ENCODE measurements around the gene SIRT5. TPM values are rescaled to one million over a fixed set of nuclear protein-coding genes. Genes with fewer than 3 reads are reported as not detected.

Gene SIRT5
- total RNA-seq, 1 experiment from 2014 or later = 14.3 TPM

DNA sequence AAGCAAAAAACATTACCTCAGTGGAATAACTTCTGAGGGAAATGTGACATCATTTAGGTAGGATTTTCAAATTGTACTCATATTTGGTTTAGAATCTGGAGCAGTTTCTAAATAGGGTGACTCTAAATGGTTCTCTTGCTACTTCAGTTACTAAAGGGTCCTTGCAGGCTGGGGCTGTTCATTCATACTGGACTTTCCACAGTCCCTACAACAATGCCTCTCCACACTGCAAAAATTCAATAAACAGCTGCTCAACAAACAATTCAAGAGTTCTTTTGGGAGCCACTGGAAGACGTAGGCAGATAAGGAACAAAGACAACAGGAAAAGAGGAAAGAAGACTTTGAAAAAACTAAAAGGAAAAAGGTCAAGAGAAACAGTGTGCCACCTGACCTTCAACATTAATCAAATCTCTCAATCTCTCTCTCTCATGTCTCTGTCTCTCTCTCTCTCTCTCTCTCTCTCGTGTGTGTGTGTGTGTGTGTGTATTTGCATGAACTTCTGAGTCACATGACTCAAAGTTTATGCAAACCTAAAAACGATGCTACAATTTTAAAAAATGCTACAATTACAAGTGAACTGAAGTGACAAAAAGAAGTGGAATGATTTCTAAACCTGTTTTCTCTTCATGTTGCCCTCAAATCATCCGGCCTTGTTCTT, 55.2 kb downstream of the SIRT5 start:
- no peak overlapping the region for H2BK12ac ChIP-seq (ENCODE audit: insufficient read length, low read depth, low read length)
- H3K23ac ChIP-seq (ENCODE audit: insufficient read length, low read depth, low read length) = no peak overlapping the region
- H3K79me2 ChIP-seq (ENCODE audit: insufficient read depth, low read length) = no peaks in the 10 kb centered on the region
- H3K27me3 ChIP-seq (ENCODE audit: insufficient read depth, low read length) = no peaks in the 10 kb centered on the region
- Mint-ChIP-seq H3K36me3 (ENCODE audit: insufficient read depth in 1 of 3, low read depth in 3 of 3) (peaks cover 9 to 42% (median 32%) of the 10 kb centered on the region in 3 experiments; a peak in 6 of 7 replicates), H3K27ac (no peak overlapping the region; a peak in 1 of 7 replicates), H3K4me1 (peaks cover 4% of the 10 kb centered on the region in 2 experiments), H3K9me3 (no peaks in the 10 kb centered on the region), H3K27me3 (ENCODE audit: low read depth) (no peaks in the 10 kb centered on the region), H3K4me3 (no peak overlapping the region)
- H3K4ac ChIP-seq (ENCODE audit: low read depth, low read length) = no peak overlapping the region
- H2BK5ac ChIP-seq (ENCODE audit: insufficient read length, low read length) = no peak overlapping the region
- H2AFZ ChIP-seq (ENCODE audit: low read length) = no peak overlapping the region
- no peak overlapping the region for H2AK5ac ChIP-seq (ENCODE audit: insufficient read length, low read length)
- H3T11ph ChIP-seq (ENCODE audit: low read length) = no peak overlapping the region
- no CpG with 5 or more reads among the region's 4 CpGs for WGBS (ENCODE audit: extremely low coverage, insufficient read length, low lambda C conversion rate)
- H3K27ac ChIP-seq (ENCODE audit: insufficient read length, low read depth, low read length) = no peak overlapping the region
- TF ChIP-seq, protein P1, sequence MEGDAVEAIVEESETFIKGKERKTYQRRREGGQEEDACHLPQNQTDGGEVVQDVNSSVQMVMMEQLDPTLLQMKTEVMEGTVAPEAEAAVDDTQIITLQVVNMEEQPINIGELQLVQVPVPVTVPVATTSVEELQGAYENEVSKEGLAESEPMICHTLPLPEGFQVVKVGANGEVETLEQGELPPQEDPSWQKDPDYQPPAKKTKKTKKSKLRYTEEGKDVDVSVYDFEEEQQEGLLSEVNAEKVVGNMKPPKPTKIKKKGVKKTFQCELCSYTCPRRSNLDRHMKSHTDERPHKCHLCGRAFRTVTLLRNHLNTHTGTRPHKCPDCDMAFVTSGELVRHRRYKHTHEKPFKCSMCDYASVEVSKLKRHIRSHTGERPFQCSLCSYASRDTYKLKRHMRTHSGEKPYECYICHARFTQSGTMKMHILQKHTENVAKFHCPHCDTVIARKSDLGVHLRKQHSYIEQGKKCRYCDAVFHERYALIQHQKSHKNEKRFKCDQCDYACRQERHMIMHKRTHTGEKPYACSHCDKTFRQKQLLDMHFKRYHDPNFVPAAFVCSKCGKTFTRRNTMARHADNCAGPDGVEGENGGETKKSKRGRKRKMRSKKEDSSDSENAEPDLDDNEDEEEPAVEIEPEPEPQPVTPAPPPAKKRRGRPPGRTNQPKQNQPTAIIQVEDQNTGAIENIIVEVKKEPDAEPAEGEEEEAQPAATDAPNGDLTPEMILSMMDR (conservative IDR thresholded peaks at IDR 0.05) = no peak
- no peak overlapping the region for H3K9ac ChIP-seq (ENCODE audit: extremely low read depth, insufficient read length, low read length)
- no peaks in the 10 kb centered on the region for H4K20me1 ChIP-seq (ENCODE audit: control insufficient read depth, insufficient read depth, insufficient read length)
- no peaks in the 10 kb centered on the region for H3K23me2 ChIP-seq (ENCODE audit: insufficient read length, low read depth, low read length, poor library complexity, severe bottlenecking)
- no peak overlapping the region for H2BK20ac ChIP-seq (ENCODE audit: low read depth, low read length, poor library complexity, severe bottlenecking)
- H4K91ac ChIP-seq (ENCODE audit: insufficient read length, low read depth, low read length) = no peak overlapping the region
- H2BK120ac ChIP-seq (ENCODE audit: low read depth, low read length, poor library complexity, severe bottlenecking) = no peak overlapping the region
- H3K9me3 ChIP-seq (ENCODE audit: control insufficient read depth, low read depth, low read length) = no peaks in the 10 kb centered on the region
- no peak for DNase-seq
- no peak overlapping the region for H3K4me2 ChIP-seq (ENCODE audit: insufficient read depth, insufficient read length, low read length)
- H4K8ac ChIP-seq (replicated peaks; ENCODE audit: insufficient read length, low read depth, low read length) = no peak overlapping the region
- H3K79me1 ChIP-seq (ENCODE audit: insufficient read depth, low read depth, low read length, poor library complexity, severe bottlenecking) = no peaks in the 10 kb centered on the region
- H3K14ac ChIP-seq (ENCODE audit: insufficient read depth, low read length) = no peak overlapping the region
- no peak overlapping the region for H3K18ac ChIP-seq (ENCODE audit: insufficient read length, low read depth, low read length)
- no peak overlapping the region for H3K56ac ChIP-seq (ENCODE audit: insufficient read length, low read depth, low read length)
- no peak overlapping the region for H2BK15ac ChIP-seq (ENCODE audit: low read depth, low read length)
- no peak overlapping the region for H4K5ac ChIP-seq (ENCODE audit: insufficient read length, low read depth, low read length)
- H3K4me1 ChIP-seq (ENCODE audit: insufficient read depth, low read length) = no peaks in the 10 kb centered on the region
